Tibial artery (tissue), 4 donors: ENCODE measurements around the gene B3GNT7.
"Not testable (repeated sequence)": the region's sequence is repeated elsewhere in the genome, so short reads cannot be mapped to it uniquely, and the experiment has no call there.

Experiments
- DNase-seq, 2 donors: peaks; one replicate each; pipeline ENCODE4 v3.0.0-alpha.2; 2019
- H3K27ac ChIP-seq, 2 donors: fragments of 200-600 bp; sonication (generic) in 1 of 2; 1 replicate in 1 of 2; 2 replicates in 1 of 2; pipeline ENCODE4 v1.5.1; 2018 to 2019; ENCODE audit warnings: mild to moderate bottlenecking in 1 of 2
- H3K27me3 ChIP-seq, 2 donors: fragments of 200-600 bp; sonication (generic) in 1 of 2; one replicate each; pipeline versions ENCODE4 v1.5.1 to v1.6.0; 2016 to 2019
- H3K36me3 ChIP-seq, 3 donors: fragments of 200-600 bp; sonication (generic) in 2 of 3; one replicate each; pipeline ENCODE4 v1.5.1; 2016 to 2019; ENCODE audit warnings: mild to moderate bottlenecking in 2 of 3
- H3K4me1 ChIP-seq, 4 donors: fragments of 200-600 bp; sonication (generic) in 2 of 4; 1 replicate in 3 of 4; 2 replicates in 1 of 4; pipeline ENCODE4 v1.5.1; 2016 to 2019
- H3K4me3 ChIP-seq, 2 donors: fragments of 200-600 bp; sonication (generic) in 1 of 2; 1 replicate in 1 of 2; 2 replicates in 1 of 2; pipeline ENCODE4 v1.5.1; 2018 to 2019; ENCODE audit warnings: mild to moderate bottlenecking in 2 of 2
- H3K9me3 ChIP-seq, 3 donors: fragments of 200-600 bp; sonication (generic) in 1 of 3; one replicate each; pipeline ENCODE4 v1.5.1; 2016 to 2019
- CTCF ChIP-seq, 2 experiments: fragments of 200-600 bp in 1 of 2; fragments of 450-650 bp in 1 of 2; IDR thresholded peaks; one replicate each; pipeline ENCODE4 v1.5.1; 2017 to 2019; ENCODE audit warnings: antibody characterized with exemption in 2 of 2, mild to moderate bottlenecking in 1 of 2, moderate library complexity in 1 of 2
- intact Hi-C: fragments of 100-400 bp; cut with DNase I; formaldehyde crosslinking; loops from one replicate; pipeline ENCODE4 v1.15.0; 2023; ENCODE audit warnings: low total_unique reads

Gene B3GNT7

GRCh38 chr2:231398585-231398984 lies 3.1 kb downstream of the B3GNT7 start:
- Histone ChIP-seq H3K36me3 (peaks cover 0 to 12% (median 0%) of the 10 kb centered on the region in 3 donors), H3K27ac (peak overlapping the region in 1 of 2 donors; percentile 79), H3K4me1 (peaks cover 0 to 47% (median 30%) of the 10 kb centered on the region in 4 donors), H3K9me3 (no peaks in the 10 kb centered on the region), H3K27me3 (peaks cover 0 to 25% of the 10 kb centered on the region in 2 donors), H3K4me3 (no peak overlapping the region)
- no peak for TF ChIP-seq CTCF (IDR thresholded peaks at IDR 0.05)
- DNase-seq, result no peak
- intact Hi-C loops, result no loop called here

GRCh38 chr2:231399046-231399852 lies 3.7 kb downstream of the B3GNT7 start:
- H3K36me3 ChIP-seq, result peaks cover 0 to 12% (median 0%) of the 10 kb centered on the region in 3 donors
- no peak for DNase-seq
- peaks cover 0 to 51% (median 30%) of the 10 kb centered on the region in 4 donors for H3K4me1 ChIP-seq
- H3K9me3 ChIP-seq, result no peaks in the 10 kb centered on the region
- H3K27ac ChIP-seq, result peak overlapping the region; percentile 79 to 80
- H3K27me3 ChIP-seq, result peaks cover 0 to 19% of the 10 kb centered on the region in 2 donors
- intact Hi-C loops, result no loop called here
- no peak for TF ChIP-seq CTCF (IDR thresholded peaks at IDR 0.05)
- H3K4me3 ChIP-seq, result no peak overlapping the region

- intact Hi-C loops, result no loop called here
- H3K27ac ChIP-seq, result peak overlapping the region; percentile 79 to 80
- DNase-seq, result peak in 1 of 2 donors; percentile 54
- peaks cover 0 to 12% (median 0%) of the 10 kb centered on the region in 3 donors for H3K36me3 ChIP-seq
- H3K27me3 ChIP-seq, result peaks cover 0 to 11% of the 10 kb centered on the region in 2 donors
- H3K9me3 ChIP-seq, result no peaks in the 10 kb centered on the region
- no peak overlapping the region for H3K4me3 ChIP-seq
- H3K4me1 ChIP-seq, result peaks cover 0 to 47% (median 27%) of the 10 kb centered on the region in 4 donors
- TF ChIP-seq CTCF (IDR thresholded peaks at IDR 0.05), result peak in 1 of 2 experiments; percentile 16
These were observed 4.6 kb downstream of the B3GNT7 start for GRCh38 chr2:231399853-231400680.

- peaks cover 0 to 42% (median 22%) of the 10 kb centered on the region in 4 donors for H3K4me1 ChIP-seq
- peak overlapping the region; percentile 79 to 80 for H3K27ac ChIP-seq
These were observed 5.2 kb downstream of the B3GNT7 start for GRCh38 chr2:231400681-231401080.

GRCh38 chr2:231401101-231401500 lies 5.6 kb downstream of the B3GNT7 start:
- peaks cover 0 to 12% (median 0%) of the 10 kb centered on the region in 3 donors for H3K36me3 ChIP-seq

More at GRCh38 chr2:231400681-231401080, 5.2 kb downstream of the B3GNT7 start:
- DNase-seq, H3K4me3 ChIP-seq, H3K27me3 ChIP-seq, intact Hi-C loops, H3K9me3 ChIP-seq: not testable (repeated sequence)
- H3K36me3 ChIP-seq, result peaks cover 0 to 12% (median 0%) of the 10 kb centered on the region in 3 donors

GRCh38 chr2:231403421-231404182 lies 8.1 kb downstream of the B3GNT7 start:
- DNase-seq, H3K36me3 ChIP-seq, H3K4me3 ChIP-seq, intact Hi-C loops, H3K27me3 ChIP-seq, H3K9me3 ChIP-seq: not testable (repeated sequence)
- H3K4me1 ChIP-seq, result peaks cover 0 to 41% (median 17%) of the 10 kb centered on the region in 4 donors
- H3K27ac ChIP-seq, result peak overlapping the region; percentile 13 to 33

More at GRCh38 chr2:231401101-231401500, 5.6 kb downstream of the B3GNT7 start:
- H3K27me3 ChIP-seq, DNase-seq, H3K4me3 ChIP-seq, H3K9me3 ChIP-seq, intact Hi-C loops: not testable (repeated sequence)
- Histone ChIP-seq H3K4me1 (peaks cover 0 to 42% (median 20%) of the 10 kb centered on the region in 4 donors), H3K27ac (peak overlapping the region in 1 of 2 donors; percentile 80)

GRCh38 chr2:231404183-231404578 lies 8.7 kb downstream of the B3GNT7 start:
- H3K27ac ChIP-seq, H3K27me3 ChIP-seq, H3K9me3 ChIP-seq, intact Hi-C loops, H3K4me3 ChIP-seq, DNase-seq, H3K36me3 ChIP-seq: not testable (repeated sequence)
- H3K4me1 ChIP-seq, result peaks cover 0 to 37% (median 13%) of the 10 kb centered on the region in 4 donors
